ENCODE measurements around the gene SSMEM1.
"Not testable (repeated sequence)": the region's sequence is repeated elsewhere in the genome, so short reads cannot be mapped to it uniquely, and the experiment has no call there.

Gene SSMEM1

GRCh38 chr7:130223646-130224045 lies 16.0 kb downstream of the SSMEM1 start:
- H3K27me3 Mint-ChIP-seq (ENCODE audit: low read depth), result peaks cover 3% of the 10 kb centered on the region
- H3K36me3 Mint-ChIP-seq (ENCODE audit: low read depth), result no peaks in the 10 kb centered on the region
- H3K27ac Mint-ChIP-seq, result peak overlapping the region in 2 of 3 experiments; percentile 57 to 79
- TF ChIP-seq, protein P1, sequence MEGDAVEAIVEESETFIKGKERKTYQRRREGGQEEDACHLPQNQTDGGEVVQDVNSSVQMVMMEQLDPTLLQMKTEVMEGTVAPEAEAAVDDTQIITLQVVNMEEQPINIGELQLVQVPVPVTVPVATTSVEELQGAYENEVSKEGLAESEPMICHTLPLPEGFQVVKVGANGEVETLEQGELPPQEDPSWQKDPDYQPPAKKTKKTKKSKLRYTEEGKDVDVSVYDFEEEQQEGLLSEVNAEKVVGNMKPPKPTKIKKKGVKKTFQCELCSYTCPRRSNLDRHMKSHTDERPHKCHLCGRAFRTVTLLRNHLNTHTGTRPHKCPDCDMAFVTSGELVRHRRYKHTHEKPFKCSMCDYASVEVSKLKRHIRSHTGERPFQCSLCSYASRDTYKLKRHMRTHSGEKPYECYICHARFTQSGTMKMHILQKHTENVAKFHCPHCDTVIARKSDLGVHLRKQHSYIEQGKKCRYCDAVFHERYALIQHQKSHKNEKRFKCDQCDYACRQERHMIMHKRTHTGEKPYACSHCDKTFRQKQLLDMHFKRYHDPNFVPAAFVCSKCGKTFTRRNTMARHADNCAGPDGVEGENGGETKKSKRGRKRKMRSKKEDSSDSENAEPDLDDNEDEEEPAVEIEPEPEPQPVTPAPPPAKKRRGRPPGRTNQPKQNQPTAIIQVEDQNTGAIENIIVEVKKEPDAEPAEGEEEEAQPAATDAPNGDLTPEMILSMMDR (IDR thresholded peaks at IDR 0.05; ENCODE audit: unreplicated experiment in 3 of 3), result no peak
- peaks cover 28% of the 10 kb centered on the region for H3K4me1 Mint-ChIP-seq
- peaks cover 6% of the 10 kb centered on the region for H3K9me3 Mint-ChIP-seq
- H3K4me3 Mint-ChIP-seq, result no peak overlapping the region

- H3K27me3 Mint-ChIP-seq (ENCODE audit: low read depth), result peaks cover 3% of the 10 kb centered on the region
Measured at GRCh38 chr7:130224210-130224609, 16.6 kb downstream of the SSMEM1 start.

DNA sequence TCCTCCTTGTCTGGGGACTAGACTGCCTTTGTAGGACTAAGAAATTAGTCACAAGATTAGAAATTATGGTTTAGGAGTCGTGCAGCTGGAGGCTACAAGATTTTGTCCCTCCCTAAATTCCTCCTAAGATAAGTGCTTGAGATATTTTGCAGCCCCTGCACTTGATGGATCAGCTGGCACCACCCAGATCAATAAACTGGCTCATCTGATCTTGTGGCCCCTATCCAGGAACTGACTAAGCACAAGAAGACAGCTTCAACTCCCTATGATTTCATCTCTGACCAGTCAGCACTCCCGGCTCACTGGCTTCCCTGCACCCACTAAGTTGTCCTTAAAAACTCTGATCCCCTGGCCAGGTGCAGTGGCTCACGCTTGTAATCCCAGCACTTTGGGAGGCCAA lies 17.3 kb downstream of the SSMEM1 start:
- H3K36me3 Mint-ChIP-seq (ENCODE audit: low read depth); H3K27me3 Mint-ChIP-seq (ENCODE audit: low read depth); H3K9me3 Mint-ChIP-seq; H3K4me3 Mint-ChIP-seq: not testable (repeated sequence)
- H3K27ac Mint-ChIP-seq, result peak overlapping the region in 1 of 3 experiments; percentile 58
- H3K4me1 Mint-ChIP-seq, result peaks cover 31% of the 10 kb centered on the region

More at GRCh38 chr7:130224210-130224609, 16.6 kb downstream of the SSMEM1 start:
- Mint-ChIP-seq H3K4me1 (peaks cover 30% of the 10 kb centered on the region), H3K9me3 (peaks cover 6% of the 10 kb centered on the region), H3K36me3 (ENCODE audit: low read depth) (no peaks in the 10 kb centered on the region), H3K27ac (peak overlapping the region in 2 of 3 experiments; percentile 57 to 79), H3K4me3 (no peak overlapping the region)
- TF ChIP-seq, protein P1 (IDR thresholded peaks at IDR 0.05; ENCODE audit: unreplicated experiment in 3 of 3), result no peak

DNA sequence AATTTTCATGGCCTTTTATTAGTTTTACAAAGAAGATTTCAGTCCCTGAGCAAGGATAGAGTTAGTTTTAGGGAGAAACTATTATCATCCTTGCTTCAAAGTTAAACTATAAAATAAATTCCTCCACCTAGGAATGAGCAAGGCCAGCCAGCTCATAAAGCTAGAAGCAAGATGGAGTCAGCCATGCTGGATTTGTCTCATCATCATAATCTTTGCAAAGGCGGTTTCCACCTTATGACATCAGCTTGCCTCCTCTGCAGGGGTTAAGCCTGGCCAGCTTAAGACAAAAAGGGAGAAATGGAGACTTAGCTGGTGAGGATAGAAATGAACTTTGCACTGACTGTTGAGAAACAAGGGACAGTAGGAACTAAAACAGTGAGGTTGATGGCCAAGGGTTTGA lies 18.7 kb downstream of the SSMEM1 start:
- Mint-ChIP-seq H3K4me1 (peaks cover 33% of the 10 kb centered on the region), H3K4me3 (no peak overlapping the region), H3K36me3 (ENCODE audit: low read depth) (peaks cover 7% of the 10 kb centered on the region), H3K9me3 (peaks cover 11% of the 10 kb centered on the region), H3K27me3 (ENCODE audit: low read depth) (peaks cover 3% of the 10 kb centered on the region), H3K27ac (peak overlapping the region; percentile 34 to 69 (median 46))
- TF ChIP-seq, protein P1 (IDR thresholded peaks at IDR 0.05; ENCODE audit: unreplicated experiment in 3 of 3), result no peak

DNA sequence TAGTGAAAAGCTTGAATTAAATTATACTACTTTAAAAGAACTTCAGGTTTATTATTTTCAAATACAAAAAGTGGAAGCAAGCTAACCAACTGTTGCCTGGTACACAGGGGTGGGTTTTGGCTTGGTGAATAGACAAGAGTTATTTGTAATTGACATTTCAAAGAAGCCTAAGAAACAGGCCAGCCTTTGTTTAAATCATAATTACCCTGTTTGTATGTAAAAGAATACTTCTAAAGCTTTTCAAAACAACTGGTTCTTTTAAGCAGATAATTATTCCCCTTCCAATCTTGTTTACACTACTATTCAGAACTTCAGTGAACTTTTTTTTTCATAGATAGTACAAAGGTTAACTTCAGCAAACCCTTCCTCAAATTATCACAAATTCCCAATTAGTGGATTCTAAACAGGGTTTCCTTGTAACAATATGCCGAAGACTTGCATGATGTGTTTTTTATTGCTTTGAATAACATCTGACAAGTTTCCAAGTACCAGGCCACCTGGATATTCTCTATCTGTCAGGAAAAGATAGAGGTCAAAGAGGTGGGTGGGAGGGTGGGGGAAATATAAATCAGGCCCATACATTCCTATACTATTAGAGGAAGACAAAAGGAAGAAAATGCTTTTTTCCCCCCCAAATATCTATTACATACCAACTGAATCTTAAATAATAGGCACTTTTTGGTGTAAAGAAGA lies 20.4 kb downstream of the SSMEM1 start:
- Mint-ChIP-seq H3K36me3 (ENCODE audit: low read depth) (peaks cover 7% of the 10 kb centered on the region), H3K27me3 (ENCODE audit: low read depth) (peaks cover 3% of the 10 kb centered on the region), H3K4me1 (peaks cover 41% of the 10 kb centered on the region), H3K4me3 (no peak overlapping the region), H3K9me3 (peaks cover 14% of the 10 kb centered on the region), H3K27ac (peak overlapping the region; percentile 81 to 86 (median 86))
- TF ChIP-seq, protein P1 (IDR thresholded peaks at IDR 0.05; ENCODE audit: unreplicated experiment in 3 of 3), result no peak

- peaks cover 3% of the 10 kb centered on the region for H3K27me3 Mint-ChIP-seq (ENCODE audit: low read depth)
- peaks cover 41% of the 10 kb centered on the region for H3K4me1 Mint-ChIP-seq
- peaks cover 10% of the 10 kb centered on the region for H3K9me3 Mint-ChIP-seq
- H3K4me3 Mint-ChIP-seq, result no peak overlapping the region
- peaks cover 7% of the 10 kb centered on the region for H3K36me3 Mint-ChIP-seq (ENCODE audit: low read depth)
- peak overlapping the region; percentile 81 to 86 (median 86) for H3K27ac Mint-ChIP-seq
- TF ChIP-seq, protein P1 (IDR thresholded peaks at IDR 0.05; ENCODE audit: unreplicated experiment in 3 of 3), result no peak
Measured at GRCh38 chr7:130228840-130229502, 21.3 kb downstream of the SSMEM1 start.

DNA sequence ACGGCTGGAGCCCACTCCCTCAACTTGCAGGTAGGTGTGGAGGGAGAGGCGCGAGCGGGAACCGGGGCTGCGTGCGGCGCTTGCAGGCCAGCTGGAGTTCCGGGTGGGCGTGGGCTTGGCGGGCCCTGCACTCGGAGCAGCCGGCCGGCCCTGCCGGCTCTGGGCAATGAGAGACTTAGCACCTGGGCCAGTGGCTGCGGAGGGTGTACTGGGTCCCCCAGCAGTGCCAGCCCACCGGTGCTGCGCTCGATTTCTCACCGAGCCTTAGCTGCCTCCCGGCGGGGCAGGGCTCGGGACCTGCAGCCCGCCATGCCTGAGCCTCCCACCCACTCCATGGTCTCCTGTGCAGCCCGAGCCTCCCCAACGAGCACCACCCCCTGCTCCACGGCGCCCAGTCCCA lies 22.3 kb downstream of the SSMEM1 start:
- H3K27me3 Mint-ChIP-seq (ENCODE audit: low read depth); H3K4me3 Mint-ChIP-seq; H3K36me3 Mint-ChIP-seq (ENCODE audit: low read depth): not testable (repeated sequence)
- H3K9me3 Mint-ChIP-seq, result peaks cover 10% of the 10 kb centered on the region
- peaks cover 47% of the 10 kb centered on the region for H3K4me1 Mint-ChIP-seq
- peak overlapping the region in 1 of 3 experiments; percentile 86 for H3K27ac Mint-ChIP-seq

All from nephron (organoid).